PC-9 (cell line): ENCODE measurements around the gene CROCC2. TPM values are rescaled to one million over a fixed set of nuclear protein-coding genes. Genes with fewer than 3 reads are reported as not detected.

Source experiments
- BruUV-seq: library from RNA; stranded (reverse); fragments of 400-500 nt; replicated peaks from 2 replicates; lab custom pipeline; 2021; lab: Mats Ljungman, UMichigan
- CTCF ChIA-PET: fragments of 300-600 bp; sonication (Branson Sonifier 250); formaldehyde crosslinking; loops from one replicate; lab custom pipeline; 2022; ENCODE audit warnings: antibody characterized with exemption; lab: Charles Lee
- POLR2A ChIA-PET: fragments of 300-600 bp; sonication (Branson Sonifier 250); formaldehyde crosslinking; loops from one replicate; lab custom pipeline; 2022; ENCODE audit warnings: antibody characterized with exemption; ENCODE audit not compliant: unreplicated experiment; lab: Charles Lee
- DNase-seq, 2 experiments: peaks; one replicate each; pipeline versions ENCODE4 v3.0.0 to v3.0.0-alpha.2; 2015 to 2022; ENCODE audit warnings: mixed read lengths in 1 of 2
- H2AFZ ChIP-seq: fragments of 200-600 bp; sonication (generic); 2 replicates; pipeline ENCODE4 v1.8.1; 2017; ENCODE audit warnings: antibody characterized with exemption
- H3F3A ChIP-seq: fragments of 200-600 bp; sonication (generic); 2 replicates; pipeline ENCODE4 v1.8.1; 2017; ENCODE audit warnings: antibody characterized with exemption, mild to moderate bottlenecking, low read depth; ENCODE audit not compliant: insufficient read depth
- H3K27ac ChIP-seq: fragments of 200-600 bp; sonication (generic); 2 replicates; pipeline ENCODE4 v1.6.1; 2016; ENCODE audit warnings: mixed run types
- H3K27me3 ChIP-seq: fragments of 200-600 bp; sonication (generic); 2 replicates; pipeline ENCODE4 v1.6.1; 2016; ENCODE audit warnings: low read depth, mixed run types; ENCODE audit not compliant: insufficient read depth
- H3K36me3 ChIP-seq: fragments of 200-600 bp; sonication (generic); 2 replicates; pipeline ENCODE4 v1.6.1; 2016; ENCODE audit warnings: low read depth, mixed run types
- H3K4me1 ChIP-seq: fragments of 200-600 bp; sonication (generic); replicated peaks from 2 replicates; pipeline ENCODE4 v1.6.1; 2016; ENCODE audit warnings: mixed run types; ENCODE audit not compliant: insufficient read depth
- H3K4me2 ChIP-seq: fragments of 200-600 bp; sonication (generic); 2 replicates; pipeline ENCODE4 v1.6.1; 2017; ENCODE audit warnings: mixed run types
- H3K4me3 ChIP-seq: fragments of 200-600 bp; sonication (generic); 2 replicates; pipeline ENCODE4 v1.6.1; 2016; ENCODE audit warnings: mixed run types
- H3K79me2 ChIP-seq: fragments of 200-600 bp; sonication (generic); 2 replicates; pipeline ENCODE4 v1.6.1; 2017; ENCODE audit warnings: low read depth, mixed run types
- H3K9me2 ChIP-seq: fragments of 200-600 bp; sonication (generic); 2 replicates; pipeline ENCODE4 v1.8.1; 2017; ENCODE audit warnings: mild to moderate bottlenecking; ENCODE audit not compliant: insufficient read depth
- H3K9me3 ChIP-seq: fragments of 200-600 bp; sonication (generic); 2 replicates; pipeline ENCODE4 v1.8.1; 2016; ENCODE audit warnings: low read depth; ENCODE audit not compliant: insufficient read depth
- H4K20me1 ChIP-seq: fragments of 200-600 bp; sonication (generic); 2 replicates; pipeline ENCODE4 v1.8.1; 2017; ENCODE audit not compliant: insufficient read depth
- CTCF ChIP-seq: fragments of 200-600 bp; sonication (generic); conservative IDR thresholded peaks from 2 replicates; pipeline ENCODE4 v1.6.1; 2017; ENCODE audit warnings: mixed run types, antibody characterized with exemption, mild to moderate bottlenecking, moderate library complexity
- EZH2 ChIP-seq: fragments of 200-600 bp; sonication (generic); IDR thresholded peaks from 2 replicates; pipeline ENCODE4 v1.8.0; 2017; ENCODE audit warnings: antibody characterized with exemption, low read depth
- intact Hi-C: fragments of 100-400 bp; cut with micrococcal nuclease; formaldehyde crosslinking; loops from one replicate; pipeline ENCODE4 v1.10.0; 2022; ENCODE audit not compliant: unreplicated experiment
- total RNA-seq: library from RNA; stranded (reverse); gene quantifications from 2 replicates; pipeline ENCODE4 v1.2.3, GENCODE V29; 2021

The CROCC2 gene
- total RNA-seq, 1 experiment from 2014 or later = not detected

DNA sequence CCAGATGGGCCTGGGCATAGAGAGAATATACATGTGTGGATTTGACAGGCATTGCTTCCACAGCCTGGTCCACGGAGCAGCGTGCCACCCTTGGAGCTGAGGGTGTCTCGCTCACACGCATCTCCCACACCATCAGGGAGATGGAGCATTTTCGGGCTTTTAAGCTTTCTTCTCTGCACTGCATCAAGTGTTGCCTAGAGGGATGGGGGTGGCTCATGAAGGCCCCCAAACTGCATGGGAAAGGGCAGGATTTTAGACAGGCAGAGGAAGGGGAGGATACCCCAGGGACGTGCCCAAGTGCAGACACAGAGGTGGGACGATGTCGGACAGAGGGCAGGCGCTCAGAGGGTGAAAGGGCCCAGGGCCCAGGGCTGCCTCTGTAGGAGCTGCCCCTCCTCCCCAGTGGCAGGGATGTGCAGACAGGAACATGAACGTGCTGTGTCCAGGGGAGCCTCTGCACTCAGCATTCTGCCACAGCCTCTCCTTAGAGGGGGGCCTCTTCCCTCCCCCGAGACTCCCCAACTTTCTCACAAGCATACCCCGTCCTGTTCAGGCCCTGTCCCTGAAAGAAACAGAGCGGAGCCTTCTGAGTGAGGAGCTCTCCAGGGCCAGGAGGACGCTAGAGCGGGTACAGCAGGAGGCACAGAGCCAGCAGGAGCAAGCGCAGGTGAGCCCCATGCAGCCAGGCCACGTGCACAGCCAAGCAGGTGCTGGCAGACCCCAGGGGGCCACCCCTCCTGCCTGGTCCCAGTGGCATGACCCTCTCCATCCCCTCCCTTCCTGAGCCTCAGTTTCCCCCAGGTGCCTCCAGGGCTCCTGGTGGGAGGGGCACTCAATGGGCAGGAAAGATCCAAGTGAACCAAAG lies 49.4 kb downstream of the CROCC2 start:
- Histone ChIP-seq H3K4me1 (no peaks in the 10 kb centered on the region), H3K27ac (no peak overlapping the region), H2AFZ (no peak overlapping the region), H3K27me3 (peaks cover 100% of the 10 kb centered on the region), H3K4me2 (no peak overlapping the region), H3K9me2 (no peaks in the 10 kb centered on the region), H3K9me3 (no peaks in the 10 kb centered on the region), H4K20me1 (no peaks in the 10 kb centered on the region), H3F3A (no peaks in the 10 kb centered on the region), H3K4me3 (no peak overlapping the region), H3K36me3 (no peaks in the 10 kb centered on the region), H3K79me2 (no peaks in the 10 kb centered on the region)
- DNase-seq = no peak
- ChIA-PET CTCF (no interaction called here), POLR2A (no interaction called here)
- intact Hi-C loops = no loop called here
- TF ChIP-seq EZH2 = no peak
- no peak for TF ChIP-seq CTCF
- no TSS peak for BruUV-seq

- intact Hi-C loops = no loop called here
- ChIA-PET CTCF (no interaction called here), POLR2A (no interaction called here)
- Histone ChIP-seq H3K9me3 (no peaks in the 10 kb centered on the region), H3K4me1 (no peaks in the 10 kb centered on the region), H3K4me3 (no peak overlapping the region), H3K4me2 (no peak overlapping the region), H3K79me2 (no peaks in the 10 kb centered on the region), H3K27ac (no peak overlapping the region), H3K27me3 (peaks cover 93% of the 10 kb centered on the region), H4K20me1 (no peaks in the 10 kb centered on the region), H3K9me2 (no peaks in the 10 kb centered on the region), H3K36me3 (no peaks in the 10 kb centered on the region), H3F3A (no peaks in the 10 kb centered on the region), H2AFZ (no peak overlapping the region)
- TF ChIP-seq CTCF = no peak
- no peak for TF ChIP-seq EZH2
- DNase-seq = no peak
- BruUV-seq = no TSS peak
Measured at GRCh38 chr2:240956171-240956934, 50.2 kb downstream of the CROCC2 start.

DNA sequence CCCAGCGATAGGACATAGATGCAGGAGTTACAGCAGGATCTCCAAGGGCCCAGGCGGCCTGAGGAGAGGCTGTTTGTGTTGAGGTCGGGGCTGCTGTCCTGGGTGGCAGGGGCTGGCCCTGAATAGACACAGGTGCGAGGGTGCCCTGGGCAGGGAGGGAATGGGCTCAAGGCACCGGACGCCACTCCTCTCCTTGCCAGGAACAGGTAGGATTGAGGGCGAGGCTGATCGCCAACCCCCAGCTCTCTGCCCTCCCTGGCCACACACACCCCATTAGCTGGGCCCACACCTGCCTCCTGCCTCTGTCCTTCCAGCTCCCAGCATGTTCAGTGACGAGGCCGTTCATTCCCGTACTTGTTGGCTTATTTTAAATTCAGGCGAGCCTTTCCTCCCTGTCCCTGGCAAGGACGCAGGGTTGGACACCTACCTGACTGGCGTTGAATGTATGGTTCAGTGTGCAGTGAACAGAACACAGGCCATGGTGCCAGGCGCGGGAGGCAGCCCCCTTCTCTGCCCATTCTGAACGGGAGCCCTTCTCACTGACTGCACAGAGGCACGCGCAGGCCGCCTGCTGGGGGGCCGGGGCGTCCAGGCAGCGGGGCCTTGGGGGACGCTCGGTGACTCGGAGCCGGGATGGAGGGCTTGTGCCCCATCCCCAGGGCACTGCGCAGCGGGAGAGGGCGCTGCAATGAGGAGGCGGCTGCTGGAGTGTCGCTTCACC lies 51.0 kb downstream of the CROCC2 start:
- Histone ChIP-seq H3K4me3 (no peak overlapping the region), H3K9me2 (no peaks in the 10 kb centered on the region), H2AFZ (no peak overlapping the region), H3K27me3 (peaks cover 86% of the 10 kb centered on the region), H4K20me1 (no peaks in the 10 kb centered on the region), H3F3A (no peaks in the 10 kb centered on the region), H3K9me3 (no peaks in the 10 kb centered on the region), H3K36me3 (no peaks in the 10 kb centered on the region), H3K79me2 (no peaks in the 10 kb centered on the region), H3K27ac (no peak overlapping the region), H3K4me1 (no peaks in the 10 kb centered on the region), H3K4me2 (no peak overlapping the region)
- ChIA-PET POLR2A (no interaction called here), CTCF (no interaction called here)
- no TSS peak for BruUV-seq
- TF ChIP-seq CTCF (no peak), EZH2 (no peak)
- intact Hi-C loops = no loop called here
- DNase-seq = no peak
